NCI-H526 (cell line): Measurements from ENCODE around the gene MICOS13.

Experiments
- DNase-seq, 2 experiments: peaks; one replicate each; lab custom pipeline; 2025; lab: John Stamatoyannopoulos, UW

MICOS13 gene

DNA sequence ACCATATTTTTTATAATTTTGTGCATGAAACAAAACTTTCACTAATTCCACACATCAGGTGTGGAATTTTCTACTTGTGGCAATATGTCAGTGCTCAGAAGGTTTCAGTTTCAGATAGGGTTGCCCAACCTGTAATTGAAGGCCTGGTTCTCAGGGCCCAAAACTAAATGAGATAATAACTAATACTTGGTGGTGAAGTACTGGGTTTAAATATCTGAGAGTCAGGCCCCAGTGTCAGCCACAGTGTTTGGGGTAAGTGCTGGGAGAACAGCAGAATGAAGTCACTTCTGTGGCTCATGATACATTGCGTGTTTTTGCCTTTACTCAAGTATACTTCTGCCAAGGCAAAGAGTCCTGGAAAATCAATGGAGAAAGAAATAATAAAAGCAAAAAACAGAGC is 51.9 kb downstream of the MICOS13 start:
- DNase-seq, result no peak
